Measurements from ENCODE around the gene DCUN1D2. TPM values are rescaled to one million over a fixed set of nuclear protein-coding genes. Genes with fewer than 3 reads are reported as not detected.
A peak's percentile ranks its signal among the peaks of the same experiment; 100 is the strongest.

The DCUN1D2 gene
- polyA plus RNA-seq, 3 donors = 3.1 to 16.7 (median 6.1) TPM

- Histone ChIP-seq H4K20me1 (ENCODE audit: insufficient read depth, low read length) (no peaks in the 10 kb centered on the region), H3K36me3 (replicated peaks in 1 of 2; ENCODE audit: control insufficient read depth in 1 of 2, insufficient read depth in 2 of 2, low read length in 2 of 2) (peaks cover 48 to 71% of the 10 kb centered on the region in 2 donors), H3K27ac (ENCODE audit: low read depth in 1 of 2, low read length in 2 of 2) (no peak overlapping the region), H3K27me3 (ENCODE audit: control insufficient read depth in 2 of 2, insufficient read depth in 2 of 2, low read length in 2 of 2) (no peaks in the 10 kb centered on the region), H3K4me2 (replicated peaks; ENCODE audit: extremely low read depth, low read length, poor library complexity, severe bottlenecking) (no peak overlapping the region), H3K79me2 (ENCODE audit: insufficient read depth, low read length) (no peaks in the 10 kb centered on the region), H2AFZ (ENCODE audit: insufficient read depth, low read depth, low read length, poor library complexity, severe bottlenecking) (no peak overlapping the region), H3K9ac (ENCODE audit: insufficient read depth, low read length, poor library complexity, severe bottlenecking) (no peak overlapping the region), H3K9me3 (replicated peaks in 1 of 2; ENCODE audit: control insufficient read depth in 1 of 2, insufficient read depth in 1 of 2, low read length in 2 of 2) (no peaks in the 10 kb centered on the region), H3K4me3 (replicated peaks in 1 of 3; ENCODE audit: low read depth in 2 of 3, low read length in 3 of 3) (no peak overlapping the region), H3K4me1 (ENCODE audit: control insufficient read depth in 1 of 2, insufficient read depth in 2 of 2, low read length in 2 of 2) (no peaks in the 10 kb centered on the region)
- H3K27ac Mint-ChIP-seq = peak overlapping the region in 2 of 7 donors; percentile 20 to 33
- peaks cover 0 to 2% (median 0%) of the 10 kb centered on the region in 7 donors for H3K9me3 Mint-ChIP-seq
- TF ChIP-seq, protein P1, sequence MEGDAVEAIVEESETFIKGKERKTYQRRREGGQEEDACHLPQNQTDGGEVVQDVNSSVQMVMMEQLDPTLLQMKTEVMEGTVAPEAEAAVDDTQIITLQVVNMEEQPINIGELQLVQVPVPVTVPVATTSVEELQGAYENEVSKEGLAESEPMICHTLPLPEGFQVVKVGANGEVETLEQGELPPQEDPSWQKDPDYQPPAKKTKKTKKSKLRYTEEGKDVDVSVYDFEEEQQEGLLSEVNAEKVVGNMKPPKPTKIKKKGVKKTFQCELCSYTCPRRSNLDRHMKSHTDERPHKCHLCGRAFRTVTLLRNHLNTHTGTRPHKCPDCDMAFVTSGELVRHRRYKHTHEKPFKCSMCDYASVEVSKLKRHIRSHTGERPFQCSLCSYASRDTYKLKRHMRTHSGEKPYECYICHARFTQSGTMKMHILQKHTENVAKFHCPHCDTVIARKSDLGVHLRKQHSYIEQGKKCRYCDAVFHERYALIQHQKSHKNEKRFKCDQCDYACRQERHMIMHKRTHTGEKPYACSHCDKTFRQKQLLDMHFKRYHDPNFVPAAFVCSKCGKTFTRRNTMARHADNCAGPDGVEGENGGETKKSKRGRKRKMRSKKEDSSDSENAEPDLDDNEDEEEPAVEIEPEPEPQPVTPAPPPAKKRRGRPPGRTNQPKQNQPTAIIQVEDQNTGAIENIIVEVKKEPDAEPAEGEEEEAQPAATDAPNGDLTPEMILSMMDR (IDR thresholded peaks at IDR 0.05) = no peak
- DNase-seq = no peak
- H3K4me3 Mint-ChIP-seq = no peak overlapping the region
- peaks cover 55 to 67% of the 10 kb centered on the region in 2 donors for H3K36me3 Mint-ChIP-seq
- intact Hi-C loops (cut with micrococcal nuclease) = no loop called here
- WGBS (ENCODE audit: insufficient coverage) = 97% methylated on average over 13 of the region's 13 CpGs
- H3K27me3 Mint-ChIP-seq (ENCODE audit: low read depth in 3 of 3) = peaks cover 0 to 3% (median 0%) of the 10 kb centered on the region in 3 donors
- no peaks in the 10 kb centered on the region for H3K4me1 Mint-ChIP-seq
Observed at GRCh38 chr13:113454936-113455335, 35.6 kb downstream of the DCUN1D2 start.

GRCh38 chr13:113452942-113453901, 37.3 kb downstream of the DCUN1D2 start, which contains the start of gene ADPRHL1:
TSS of gene ADPRHL1 (minus strand) at chr13:113453488. CDS start at chr13:113453437, 51 bp downstream.
- Histone ChIP-seq H3K4me2 (replicated peaks; ENCODE audit: extremely low read depth, low read length, poor library complexity, severe bottlenecking) (no peak within 1 kb of the TSS), H3K4me3 (replicated peaks in 1 of 3; ENCODE audit: low read depth in 2 of 3, low read length in 3 of 3) (no peak within 1 kb of the TSS), H3K27ac (ENCODE audit: low read depth in 1 of 2, low read length in 2 of 2) (no peak within 1 kb of the TSS), H3K79me2 (ENCODE audit: insufficient read depth, low read length) (no peaks in the 10 kb centered on the region), H3K4me1 (ENCODE audit: control insufficient read depth in 1 of 2, insufficient read depth in 2 of 2, low read length in 2 of 2) (no peaks in the 10 kb centered on the region), H2AFZ (ENCODE audit: insufficient read depth, low read depth, low read length, poor library complexity, severe bottlenecking) (no peak within 1 kb of the TSS), H3K27me3 (ENCODE audit: control insufficient read depth in 2 of 2, insufficient read depth in 2 of 2, low read length in 2 of 2) (no peaks in the 10 kb centered on the region), H3K9ac (ENCODE audit: insufficient read depth, low read length, poor library complexity, severe bottlenecking) (no peak within 1 kb of the TSS), H4K20me1 (ENCODE audit: insufficient read depth, low read length) (no peaks in the 10 kb centered on the region), H3K36me3 (replicated peaks in 1 of 2; ENCODE audit: control insufficient read depth in 1 of 2, insufficient read depth in 2 of 2, low read length in 2 of 2) (peaks cover 33 to 53% of the 10 kb centered on the region in 2 donors), H3K9me3 (replicated peaks in 1 of 2; ENCODE audit: control insufficient read depth in 1 of 2, insufficient read depth in 1 of 2, low read length in 2 of 2) (no peaks in the 10 kb centered on the region)
- Mint-ChIP-seq H3K36me3 (peaks cover 42 to 54% of the 10 kb centered on the region in 2 donors), H3K27me3 (ENCODE audit: low read depth in 3 of 3) (peaks cover 0 to 3% (median 0%) of the 10 kb centered on the region in 3 donors), H3K4me3 (no peak within 1 kb of the TSS), H3K4me1 (no peaks in the 10 kb centered on the region), H3K27ac (no peak within 1 kb of the TSS), H3K9me3 (peaks cover 0 to 3% (median 0%) of the 10 kb centered on the region in 7 donors)
- DNase-seq = no peak
- TF ChIP-seq, protein P1 (IDR thresholded peaks at IDR 0.05) = no peak
- 93% methylated on average over 30 of the region's 45 CpGs for WGBS (ENCODE audit: insufficient coverage)
- intact Hi-C loops (cut with micrococcal nuclease) = no loop called here
